Sciatic nerve (tissue), 2 donors: ENCODE data around the gene ARL5C. TPM values are rescaled to one million over a fixed set of nuclear protein-coding genes. Genes with fewer than 3 reads are reported as not detected.
A peak's percentile ranks its signal among the peaks of the same experiment; 100 is the strongest.
"Not testable (repeated sequence)": the region's sequence is repeated elsewhere in the genome, so short reads cannot be mapped to it uniquely, and the experiment has no call there.

Experiments used
- ATAC-seq: fragments of 200-7000 bp; cut with Tn5 transposase; one replicate; pipeline ENCODE4 v1.9.1; 2020; ENCODE audit warnings: mild to moderate bottlenecking, moderate library complexity
- DNase-seq: peaks from one replicate; pipeline ENCODE4 v3.0.0-alpha.2; 2020; ENCODE audit warnings: low spot score
- intact Hi-C: fragments of 100-400 bp; cut with DNase I; formaldehyde crosslinking; loops from one replicate; pipeline ENCODE4 v1.14.2; 2022
- total RNA-seq: library from RNA; stranded (reverse); fragmentation: NEBNext Ultra II Directional; extraction: Animal tissue kit (Norgen Biotek cat#: 25700); gene quantifications from one replicate; pipeline ENCODE4 v1.2.1, GENCODE V29; 2021
- donor health status: DM: no; HTN: no; CAD: no.
- donor health status: DM: no; HTN: no; CAD: no.

ARL5C gene
- total RNA-seq, 1 donor from 2014 or later: not detected

DNA sequence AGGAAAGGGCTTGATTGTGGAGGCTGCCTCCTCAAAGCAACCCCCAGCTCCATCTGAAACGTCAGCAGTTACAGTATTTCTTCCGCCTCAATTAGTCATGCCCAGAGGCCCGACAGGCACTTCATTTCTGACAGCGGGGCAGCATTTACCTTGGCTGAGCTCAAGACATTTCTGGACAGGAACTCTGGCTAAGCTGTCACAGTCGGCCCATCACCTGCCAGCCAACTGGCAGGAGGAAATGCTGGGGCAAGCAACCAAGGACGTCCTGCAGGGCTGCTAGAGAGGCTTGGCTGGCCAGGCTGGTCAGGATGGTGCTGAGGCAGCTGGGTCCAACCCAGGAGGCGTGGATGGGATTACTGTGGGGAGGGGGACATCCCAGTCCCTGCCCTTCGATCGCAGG, 42.3 kb downstream of the ARL5C start:
- DNase-seq: no peak
- ATAC-seq: no peak
- intact Hi-C loops: no loop called here

DNA sequence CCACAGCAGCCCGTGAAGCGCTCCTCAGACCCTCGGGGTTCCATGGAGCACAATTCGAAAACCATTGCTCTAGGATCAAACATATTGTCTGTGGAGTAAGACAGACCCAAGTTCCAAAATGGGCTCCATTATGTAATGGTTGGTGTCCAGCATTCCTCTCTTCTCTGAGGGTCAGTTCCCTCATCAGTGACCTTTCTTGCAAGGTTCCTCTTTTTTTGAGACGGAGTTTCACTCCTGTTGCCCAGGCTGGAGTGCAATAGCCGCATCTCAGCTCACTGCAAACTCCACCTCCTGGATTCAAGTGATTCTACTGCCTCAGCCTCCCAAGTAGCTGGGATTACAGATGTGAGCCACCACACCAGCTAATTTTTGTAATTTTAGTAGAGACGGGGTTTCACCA, 43.0 kb downstream of the ARL5C start:
- no peak for DNase-seq
- intact Hi-C loops: no loop called here
- ATAC-seq: no peak

DNA sequence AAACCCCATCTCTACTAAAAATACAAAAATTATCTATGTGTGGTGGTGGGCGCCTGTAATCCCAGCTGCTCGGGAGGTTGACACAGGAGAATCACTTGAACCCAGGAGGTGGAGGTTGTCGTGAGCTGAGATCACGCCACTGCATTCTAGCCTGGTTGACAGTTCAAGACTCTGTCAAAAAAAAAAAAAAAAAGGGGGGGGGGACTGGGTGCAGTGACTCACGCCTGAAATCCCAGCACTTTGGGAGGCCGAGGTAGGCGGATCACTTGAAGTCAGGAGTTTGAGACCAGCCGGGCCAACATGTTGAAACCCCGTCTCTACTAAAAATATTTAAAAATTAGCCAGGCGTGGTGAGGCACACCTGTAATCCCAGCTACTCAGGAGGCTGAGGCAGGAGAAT, 44.0 kb downstream of the ARL5C start:
- ATAC-seq, intact Hi-C loops, DNase-seq: not testable (repeated sequence)

DNA sequence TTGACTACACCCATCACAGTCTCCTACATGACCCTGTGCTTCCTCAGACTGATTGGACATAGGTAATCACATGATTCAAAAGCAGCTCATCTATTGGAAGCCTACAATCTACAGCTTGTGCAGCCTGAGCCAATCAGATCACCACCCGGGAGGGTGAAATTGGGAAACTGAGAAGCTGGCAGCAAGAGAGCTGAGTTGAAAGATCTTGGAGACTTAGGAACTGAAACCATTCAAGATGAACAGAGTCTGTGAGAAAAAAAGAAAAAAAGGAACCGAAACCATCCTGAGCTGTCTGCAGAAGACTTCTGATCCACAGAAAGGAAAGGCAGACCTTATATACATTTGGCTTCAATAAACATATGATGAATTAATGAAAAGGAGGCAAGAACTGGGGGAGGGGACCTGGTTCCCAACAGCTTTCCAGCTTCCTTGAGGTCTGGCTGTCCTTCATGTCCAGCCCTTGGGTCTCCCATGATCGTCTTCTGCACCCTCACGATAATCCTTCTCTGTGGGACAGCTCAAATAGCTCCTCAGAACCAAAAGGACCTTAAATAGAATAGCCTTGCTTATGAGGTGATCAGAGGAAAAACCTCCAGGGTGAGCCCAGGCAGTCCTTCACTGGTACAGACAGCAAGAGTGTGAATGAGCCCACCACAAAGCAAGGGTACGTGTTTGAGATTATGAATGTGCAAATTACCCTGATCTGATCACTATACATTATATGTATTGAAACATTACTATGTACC, 47.1 kb downstream of the ARL5C start:
- DNase-seq (no peak), ATAC-seq (peak; percentile 40)
- intact Hi-C loops: no loop called here

DNA sequence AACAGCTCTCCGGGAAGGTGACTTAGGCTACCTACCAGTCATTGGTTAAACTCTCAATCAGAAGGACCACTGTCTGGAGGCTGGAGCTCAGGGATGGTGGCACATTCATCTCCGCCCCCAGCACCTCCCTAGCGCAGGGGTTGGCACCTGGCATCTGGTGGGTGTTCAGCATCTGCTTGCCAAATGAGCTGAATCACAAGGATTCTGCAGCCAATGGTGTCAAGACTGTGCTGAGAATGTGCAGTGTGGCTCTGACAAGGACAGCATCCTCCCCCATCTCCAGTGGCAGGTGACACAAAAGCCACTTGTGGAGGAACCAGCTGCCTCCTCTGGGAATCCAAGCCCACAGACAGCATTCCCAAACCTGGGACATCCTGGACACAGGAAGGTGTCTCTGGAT, 49.7 kb downstream of the ARL5C start:
- ATAC-seq (no peak), DNase-seq (no peak)
- intact Hi-C loops: no loop called here

DNA sequence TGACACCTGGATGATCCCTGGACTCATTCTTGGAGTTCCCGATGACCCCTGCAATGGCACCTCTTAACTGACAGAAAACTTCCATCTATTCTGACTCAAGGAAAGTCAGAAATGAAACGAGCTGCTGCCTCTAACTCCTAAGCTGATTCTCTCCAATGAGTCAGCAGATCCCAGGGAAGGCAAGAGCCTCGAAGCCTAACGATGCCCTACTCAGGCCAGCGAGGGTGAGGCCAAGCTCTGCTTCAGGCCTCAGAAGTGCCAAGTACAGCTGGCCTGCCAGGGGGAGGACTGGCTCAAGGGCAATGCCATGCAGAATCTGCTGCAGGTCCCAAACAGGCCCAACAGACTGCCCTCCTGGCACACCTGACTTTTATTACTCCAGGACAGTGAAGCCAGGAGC, 50.8 kb downstream of the ARL5C start:
- ATAC-seq: peak; percentile 38
- DNase-seq: no peak
- intact Hi-C loops: no loop called here

DNA sequence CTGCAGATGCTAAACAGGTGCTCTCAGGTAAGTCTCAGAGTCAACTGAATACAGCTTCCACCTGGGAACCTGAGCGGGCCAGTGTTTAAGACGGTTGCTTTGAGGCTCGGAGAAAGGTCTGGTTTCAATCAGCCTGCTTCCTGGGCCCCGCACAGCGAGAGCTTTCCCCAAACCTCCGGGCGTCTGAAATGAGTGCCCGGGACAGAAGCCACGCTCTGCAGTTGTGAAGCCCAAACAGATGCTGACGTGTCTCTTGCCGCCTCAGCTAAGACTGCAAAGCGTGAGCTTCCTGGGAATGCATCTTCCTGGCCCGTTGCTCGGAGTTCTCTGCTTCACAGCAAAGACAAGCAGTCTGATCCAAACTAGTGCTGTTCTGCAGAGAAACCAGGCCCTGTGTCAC, 51.2 kb downstream of the ARL5C start:
- no peak for DNase-seq
- intact Hi-C loops: no loop called here
- peak; percentile 60 for ATAC-seq

DNA sequence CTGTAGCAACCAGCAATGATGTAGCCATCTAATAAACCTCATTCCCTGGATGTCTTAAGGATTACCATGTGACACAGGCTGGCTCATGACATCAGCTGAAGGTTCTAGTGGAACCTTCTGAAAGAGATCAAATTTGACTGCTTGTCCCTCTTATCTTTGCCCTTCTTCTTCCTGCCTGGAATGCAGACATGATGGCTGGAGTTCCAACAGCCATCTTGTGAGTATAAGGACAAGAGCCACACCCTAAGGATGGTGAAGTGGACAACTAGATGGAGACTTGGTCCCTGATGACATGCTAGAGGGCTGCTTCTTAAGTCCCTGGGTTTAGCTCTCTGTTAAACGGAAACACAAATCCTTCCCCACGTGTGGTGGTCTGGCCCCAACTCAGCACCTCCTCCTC, 52.1 kb downstream of the ARL5C start:
- intact Hi-C loops: no loop called here
- no peak for ATAC-seq

DNA sequence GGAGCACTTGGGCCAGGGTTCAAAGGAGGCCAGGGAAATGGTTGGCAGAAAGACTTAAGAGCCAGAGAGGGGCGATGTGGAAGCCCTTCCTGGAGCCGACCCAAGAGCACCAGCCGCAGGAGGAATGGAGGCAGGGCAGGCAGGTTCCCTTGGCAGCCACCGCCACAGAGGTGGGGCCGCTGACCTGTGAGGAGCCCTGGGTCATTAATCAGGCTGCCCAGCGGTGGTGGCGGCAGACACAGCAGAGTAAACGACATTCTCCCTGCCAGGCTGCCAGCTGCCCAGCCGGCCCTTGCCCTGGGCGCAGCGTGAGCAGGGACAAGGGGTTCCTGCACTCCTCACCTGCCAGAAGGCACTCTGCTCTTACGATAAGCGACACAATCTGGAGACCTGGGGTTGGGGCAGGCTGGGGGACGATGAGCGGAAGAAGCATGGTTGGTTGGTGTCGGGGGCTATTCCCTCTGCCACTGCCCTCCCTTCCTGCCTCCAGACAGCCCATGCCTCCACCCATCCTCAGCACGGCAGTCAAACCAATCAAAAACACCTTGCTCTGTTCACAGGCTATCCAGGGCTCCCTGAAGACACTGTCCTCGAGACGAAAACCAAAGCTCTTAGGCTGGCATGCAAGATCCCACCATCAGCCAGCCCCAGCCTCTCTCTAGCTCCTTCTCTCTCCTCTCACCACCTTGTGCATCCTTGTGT, 55.4 kb downstream of the ARL5C start:
- ATAC-seq (no peak), DNase-seq (no peak)
- intact Hi-C loops: no loop called here

More for the DNA sequence above, 52.1 kb downstream of the ARL5C start:
- no peak for DNase-seq

DNA sequence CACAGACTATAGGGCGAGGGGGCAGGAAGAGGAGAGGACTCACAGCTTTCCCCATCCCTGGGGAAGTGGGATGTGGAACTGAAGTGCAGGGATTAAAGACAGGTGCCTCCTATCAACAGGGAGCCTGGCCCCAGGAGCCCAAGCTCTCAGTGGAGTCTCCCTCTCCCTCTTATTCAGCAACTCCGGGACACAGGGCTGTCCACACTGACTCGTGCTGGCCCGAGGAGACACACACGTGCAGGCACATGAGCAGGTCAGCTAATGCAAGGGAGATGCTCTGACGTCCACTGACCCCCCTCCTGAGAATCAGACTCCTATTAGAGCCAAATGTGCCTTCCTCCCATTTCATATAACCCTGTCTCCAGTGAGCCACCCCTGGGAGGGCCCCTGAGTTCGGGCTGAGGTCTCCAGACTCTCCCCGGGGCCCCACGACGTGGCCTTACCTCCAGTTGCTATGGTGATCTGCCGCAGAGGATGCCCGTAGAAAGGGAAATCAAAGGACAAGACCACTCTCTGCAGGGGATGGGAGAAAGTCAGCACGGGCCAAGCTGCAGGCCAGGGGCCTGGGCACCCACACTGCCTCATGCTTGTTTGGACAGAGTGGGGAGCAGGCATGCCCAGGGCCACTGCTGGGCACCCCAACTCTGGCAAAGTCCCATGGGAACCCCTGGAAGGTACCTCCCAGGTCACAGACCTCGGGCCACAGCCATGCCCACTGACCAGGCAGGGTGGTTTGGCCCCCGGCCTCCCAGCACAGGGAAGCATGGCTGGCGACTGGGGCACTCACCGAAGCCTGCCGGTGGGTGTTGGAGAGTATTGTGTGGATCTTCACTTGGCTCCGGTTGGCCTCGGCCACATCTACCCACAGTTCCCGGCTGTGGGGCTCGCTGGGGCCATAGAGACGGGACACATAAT, 57.2 kb downstream of the ARL5C start:
- ATAC-seq (no peak), DNase-seq (no peak)
- intact Hi-C loops: no loop called here

DNA sequence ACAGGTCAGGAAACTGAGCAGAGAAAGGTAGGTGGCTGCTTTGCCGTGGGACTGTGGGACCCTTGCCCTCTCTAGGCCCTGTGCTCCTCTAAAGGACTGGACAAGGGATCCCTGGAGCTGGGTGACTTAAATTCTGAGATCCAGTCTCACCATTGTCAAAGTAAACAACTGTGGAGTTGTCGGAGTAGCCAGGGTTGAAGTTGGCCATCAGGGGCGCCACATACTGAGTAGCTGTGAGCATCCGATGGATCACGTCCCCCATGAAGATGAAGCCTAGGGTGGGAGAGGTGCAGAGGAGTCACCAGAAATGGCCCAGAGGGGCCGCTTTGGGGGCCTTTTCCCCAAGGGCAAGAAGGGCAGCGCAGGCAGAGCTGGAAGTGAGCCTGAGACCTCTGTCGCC, 58.0 kb downstream of the ARL5C start:
- intact Hi-C loops: no loop called here
- no peak for ATAC-seq
- DNase-seq: no peak

DNA sequence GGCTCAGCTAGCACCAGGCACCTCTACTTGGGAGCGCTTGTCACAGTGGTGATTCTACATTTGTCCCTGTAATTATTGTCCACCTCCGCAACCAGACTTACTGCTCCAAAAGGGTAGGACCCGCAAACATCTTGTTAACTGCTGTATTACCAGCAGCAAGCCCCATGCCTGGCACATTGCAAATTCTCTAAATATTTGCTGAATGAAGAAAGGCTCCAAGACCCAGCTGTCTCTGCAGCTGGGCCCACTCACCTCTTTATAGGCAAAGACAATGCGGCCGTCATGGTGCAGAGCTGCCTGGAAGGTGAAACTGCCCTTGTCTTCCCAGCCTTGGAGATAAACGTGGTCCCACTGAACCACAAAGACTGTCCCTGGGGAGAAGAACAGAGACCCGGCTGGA, 58.8 kb downstream of the ARL5C start:
- ATAC-seq: no peak
- intact Hi-C loops: no loop called here
- no peak for DNase-seq

Other genes with a start within 250 kb of the ARL5C start
- gene FBXO47, start 198.8 kb downstream of the ARL5C start, total RNA-seq: not detected
- 36.4 TPM for gene PLXDC1, start 14.5 kb downstream of the ARL5C start, total RNA-seq
- 16.9 TPM for gene CACNB1, start 31.5 kb upstream of the ARL5C start, total RNA-seq
- gene RPL19, start 34.1 kb upstream of the ARL5C start, total RNA-seq: 1,170 TPM
- 0.49 TPM for gene STAC2, start 59.8 kb upstream of the ARL5C start, total RNA-seq
- gene FBXL20, start 235.5 kb upstream of the ARL5C start, total RNA-seq: 29.1 TPM